ENCODE measurements around the gene KRTAP10-1.

DNA sequence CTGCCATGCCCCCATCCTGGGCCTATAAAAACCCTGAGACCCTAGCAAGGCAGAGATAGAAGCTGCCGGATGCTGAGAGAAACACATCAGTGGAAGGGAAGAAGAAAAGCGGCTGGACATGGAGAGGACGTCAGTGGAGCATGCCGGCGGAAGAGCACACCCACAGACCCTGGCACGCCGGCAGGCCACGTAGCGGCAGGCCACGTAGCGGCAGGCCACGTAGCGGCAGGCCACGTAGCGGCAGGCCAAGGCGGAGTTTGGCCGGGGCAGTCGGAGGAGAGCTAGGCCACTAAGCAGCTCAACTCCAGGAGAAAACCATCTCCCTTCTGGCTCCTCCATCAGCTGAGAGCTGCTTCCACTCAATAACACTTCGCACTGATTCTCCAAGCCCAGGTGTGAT, 49.6 kb downstream of the KRTAP10-1 start:
- TF ChIP-seq, protein P1, sequence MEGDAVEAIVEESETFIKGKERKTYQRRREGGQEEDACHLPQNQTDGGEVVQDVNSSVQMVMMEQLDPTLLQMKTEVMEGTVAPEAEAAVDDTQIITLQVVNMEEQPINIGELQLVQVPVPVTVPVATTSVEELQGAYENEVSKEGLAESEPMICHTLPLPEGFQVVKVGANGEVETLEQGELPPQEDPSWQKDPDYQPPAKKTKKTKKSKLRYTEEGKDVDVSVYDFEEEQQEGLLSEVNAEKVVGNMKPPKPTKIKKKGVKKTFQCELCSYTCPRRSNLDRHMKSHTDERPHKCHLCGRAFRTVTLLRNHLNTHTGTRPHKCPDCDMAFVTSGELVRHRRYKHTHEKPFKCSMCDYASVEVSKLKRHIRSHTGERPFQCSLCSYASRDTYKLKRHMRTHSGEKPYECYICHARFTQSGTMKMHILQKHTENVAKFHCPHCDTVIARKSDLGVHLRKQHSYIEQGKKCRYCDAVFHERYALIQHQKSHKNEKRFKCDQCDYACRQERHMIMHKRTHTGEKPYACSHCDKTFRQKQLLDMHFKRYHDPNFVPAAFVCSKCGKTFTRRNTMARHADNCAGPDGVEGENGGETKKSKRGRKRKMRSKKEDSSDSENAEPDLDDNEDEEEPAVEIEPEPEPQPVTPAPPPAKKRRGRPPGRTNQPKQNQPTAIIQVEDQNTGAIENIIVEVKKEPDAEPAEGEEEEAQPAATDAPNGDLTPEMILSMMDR (IDR thresholded peaks at IDR 0.05) = no peak
- TF ChIP-seq EZH2 (IDR thresholded peaks at IDR 0.05) = no peak

Data from neural progenitor cell (in vitro differentiated cells).